DND-41 (cell line): ENCODE results near the gene TCHH.
"Not testable (repeated sequence)": the region's sequence is repeated elsewhere in the genome, so short reads cannot be mapped to it uniquely, and the experiment has no call there.

Experiments
- EZH2 ChIP-seq: IDR thresholded peaks from 3 replicates; pipeline ENCODE4 v1.6.1; 2012; ENCODE audit warnings: borderline replicate concordance, low read depth, mild to moderate bottlenecking, moderate library complexity, low read length, inconsistent platforms; ENCODE audit not compliant: severe bottlenecking
- TF ChIP-seq, protein P1 (sequence below): IDR thresholded peaks from 2 replicates; pipeline ENCODE4 v1.5.1; 2012; ENCODE audit warnings: borderline replicate concordance, low read length, moderate library complexity, mild to moderate bottlenecking; ENCODE audit not compliant: poor library complexity, severe bottlenecking; ENCODE audit errors: extremely low read depth

DNA sequence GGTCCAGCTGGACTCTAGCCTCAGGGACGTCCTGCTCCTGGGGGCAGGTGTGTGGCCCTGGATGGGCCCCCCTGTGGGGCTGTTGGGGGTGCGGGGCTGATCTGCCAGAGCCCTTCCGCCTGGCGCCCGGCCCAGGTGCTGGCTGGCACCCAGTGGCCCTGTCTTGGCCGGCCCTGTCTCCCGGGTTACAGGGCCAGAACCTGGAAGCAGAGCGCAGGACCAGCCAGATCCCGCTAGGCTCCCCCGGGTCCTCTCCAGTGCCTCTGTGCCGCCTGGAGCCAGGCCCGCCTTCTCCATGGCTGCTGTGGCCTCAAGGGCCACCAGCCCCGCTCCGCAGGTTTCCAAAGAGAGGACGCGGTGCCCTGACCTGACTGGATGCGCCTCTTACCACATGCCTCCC, 34.2 kb downstream of the TCHH start:
- TF ChIP-seq, protein P1, sequence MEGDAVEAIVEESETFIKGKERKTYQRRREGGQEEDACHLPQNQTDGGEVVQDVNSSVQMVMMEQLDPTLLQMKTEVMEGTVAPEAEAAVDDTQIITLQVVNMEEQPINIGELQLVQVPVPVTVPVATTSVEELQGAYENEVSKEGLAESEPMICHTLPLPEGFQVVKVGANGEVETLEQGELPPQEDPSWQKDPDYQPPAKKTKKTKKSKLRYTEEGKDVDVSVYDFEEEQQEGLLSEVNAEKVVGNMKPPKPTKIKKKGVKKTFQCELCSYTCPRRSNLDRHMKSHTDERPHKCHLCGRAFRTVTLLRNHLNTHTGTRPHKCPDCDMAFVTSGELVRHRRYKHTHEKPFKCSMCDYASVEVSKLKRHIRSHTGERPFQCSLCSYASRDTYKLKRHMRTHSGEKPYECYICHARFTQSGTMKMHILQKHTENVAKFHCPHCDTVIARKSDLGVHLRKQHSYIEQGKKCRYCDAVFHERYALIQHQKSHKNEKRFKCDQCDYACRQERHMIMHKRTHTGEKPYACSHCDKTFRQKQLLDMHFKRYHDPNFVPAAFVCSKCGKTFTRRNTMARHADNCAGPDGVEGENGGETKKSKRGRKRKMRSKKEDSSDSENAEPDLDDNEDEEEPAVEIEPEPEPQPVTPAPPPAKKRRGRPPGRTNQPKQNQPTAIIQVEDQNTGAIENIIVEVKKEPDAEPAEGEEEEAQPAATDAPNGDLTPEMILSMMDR, result not testable (repeated sequence)
- TF ChIP-seq EZH2, result not testable (repeated sequence)
